Measurements from ENCODE around the gene CARNS1.

The CARNS1 gene

DNA sequence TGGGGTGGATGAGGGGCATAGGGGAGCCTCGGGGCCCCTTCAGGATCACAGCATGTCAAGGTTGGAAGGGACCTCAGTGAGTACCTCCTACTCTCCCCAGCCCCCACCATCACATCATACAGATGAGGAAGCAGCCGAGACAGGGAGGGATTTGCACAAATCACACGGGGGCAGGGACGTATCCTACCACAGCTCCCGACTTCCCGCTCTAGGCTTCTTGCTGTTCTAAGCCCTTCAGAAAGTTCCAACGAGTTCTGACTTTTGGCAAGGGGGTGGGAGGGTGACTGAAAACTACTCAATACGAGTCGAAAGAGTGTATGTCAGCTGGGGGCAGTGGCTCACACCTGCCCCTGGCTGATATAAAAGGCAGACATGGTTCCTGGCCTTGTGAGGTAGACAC, 28.4 kb upstream of the CARNS1 start:
- no peak for DNase-seq (ENCODE audit: low spot score)
- TF ChIP-seq, protein P1, sequence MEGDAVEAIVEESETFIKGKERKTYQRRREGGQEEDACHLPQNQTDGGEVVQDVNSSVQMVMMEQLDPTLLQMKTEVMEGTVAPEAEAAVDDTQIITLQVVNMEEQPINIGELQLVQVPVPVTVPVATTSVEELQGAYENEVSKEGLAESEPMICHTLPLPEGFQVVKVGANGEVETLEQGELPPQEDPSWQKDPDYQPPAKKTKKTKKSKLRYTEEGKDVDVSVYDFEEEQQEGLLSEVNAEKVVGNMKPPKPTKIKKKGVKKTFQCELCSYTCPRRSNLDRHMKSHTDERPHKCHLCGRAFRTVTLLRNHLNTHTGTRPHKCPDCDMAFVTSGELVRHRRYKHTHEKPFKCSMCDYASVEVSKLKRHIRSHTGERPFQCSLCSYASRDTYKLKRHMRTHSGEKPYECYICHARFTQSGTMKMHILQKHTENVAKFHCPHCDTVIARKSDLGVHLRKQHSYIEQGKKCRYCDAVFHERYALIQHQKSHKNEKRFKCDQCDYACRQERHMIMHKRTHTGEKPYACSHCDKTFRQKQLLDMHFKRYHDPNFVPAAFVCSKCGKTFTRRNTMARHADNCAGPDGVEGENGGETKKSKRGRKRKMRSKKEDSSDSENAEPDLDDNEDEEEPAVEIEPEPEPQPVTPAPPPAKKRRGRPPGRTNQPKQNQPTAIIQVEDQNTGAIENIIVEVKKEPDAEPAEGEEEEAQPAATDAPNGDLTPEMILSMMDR (IDR thresholded peaks at IDR 0.05; ENCODE audit: extremely low read depth, missing control alignments): no peak

DNA sequence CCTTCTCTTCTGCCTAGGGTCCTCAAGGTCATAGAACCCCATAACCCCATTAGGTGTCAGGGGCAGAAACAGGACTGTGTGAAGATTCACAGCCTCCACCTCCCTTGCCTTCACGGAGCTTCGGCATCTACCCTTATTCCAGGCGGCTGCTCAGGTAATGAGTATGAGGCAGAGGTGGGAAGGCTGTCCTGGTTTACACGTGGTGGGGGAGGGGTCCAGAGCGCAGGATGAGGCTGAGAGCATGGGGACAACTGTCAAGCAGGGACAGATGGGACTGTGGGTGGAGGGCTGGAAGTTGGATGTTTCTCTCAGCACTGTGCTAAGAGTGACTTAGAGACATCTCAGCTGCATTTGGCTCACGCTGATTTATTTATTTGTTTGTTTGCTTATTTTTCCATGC, 28.0 kb upstream of the CARNS1 start:
- TF ChIP-seq, protein P1 (IDR thresholded peaks at IDR 0.05; ENCODE audit: extremely low read depth, missing control alignments): no peak
- no peak for DNase-seq (ENCODE audit: low spot score)

DNA sequence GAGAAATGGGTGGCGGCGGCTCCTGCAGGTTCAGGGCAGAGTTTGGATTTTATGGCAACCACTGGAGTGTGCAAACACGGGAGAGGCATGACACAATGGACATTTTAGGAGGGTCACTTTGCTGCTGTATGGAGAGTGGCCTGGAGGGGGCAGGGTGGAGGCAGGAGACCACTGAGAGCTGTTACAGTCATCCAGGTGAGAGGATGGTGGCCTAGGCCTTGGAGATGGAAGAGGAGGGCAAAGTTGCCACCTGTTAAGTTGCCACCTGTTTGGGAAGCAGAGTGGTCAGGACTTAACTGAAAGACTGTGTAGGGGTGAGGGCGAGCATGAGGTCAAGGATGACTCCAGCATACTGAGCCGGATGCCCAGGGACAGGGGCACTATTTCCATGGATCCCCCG, 26.0 kb upstream of the CARNS1 start:
- DNase-seq (ENCODE audit: low spot score): peak; percentile 70
- TF ChIP-seq, protein P1 (IDR thresholded peaks at IDR 0.05; ENCODE audit: extremely low read depth, missing control alignments): peak; percentile 64

DNA sequence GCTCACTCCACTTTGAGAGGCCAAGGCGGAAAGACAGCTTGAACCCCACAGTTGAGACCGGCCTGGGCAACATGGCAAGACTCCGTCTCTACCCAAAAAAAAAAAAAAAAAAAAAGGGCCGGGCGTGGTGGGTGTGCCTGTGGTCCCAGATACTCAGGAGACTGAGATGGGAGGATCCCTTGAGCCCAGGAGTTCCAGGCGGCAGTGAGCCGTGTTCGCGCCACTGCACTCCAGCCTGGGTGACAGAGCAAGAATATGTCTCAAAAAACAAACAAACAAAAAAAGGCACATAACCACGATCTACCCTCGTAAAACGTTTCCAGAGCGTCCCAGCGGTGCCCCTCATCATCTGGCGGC, 24.6 kb upstream of the CARNS1 start:
- no peak for DNase-seq (ENCODE audit: low spot score)
- TF ChIP-seq, protein P1 (IDR thresholded peaks at IDR 0.05; ENCODE audit: extremely low read depth, missing control alignments): no peak

DNA sequence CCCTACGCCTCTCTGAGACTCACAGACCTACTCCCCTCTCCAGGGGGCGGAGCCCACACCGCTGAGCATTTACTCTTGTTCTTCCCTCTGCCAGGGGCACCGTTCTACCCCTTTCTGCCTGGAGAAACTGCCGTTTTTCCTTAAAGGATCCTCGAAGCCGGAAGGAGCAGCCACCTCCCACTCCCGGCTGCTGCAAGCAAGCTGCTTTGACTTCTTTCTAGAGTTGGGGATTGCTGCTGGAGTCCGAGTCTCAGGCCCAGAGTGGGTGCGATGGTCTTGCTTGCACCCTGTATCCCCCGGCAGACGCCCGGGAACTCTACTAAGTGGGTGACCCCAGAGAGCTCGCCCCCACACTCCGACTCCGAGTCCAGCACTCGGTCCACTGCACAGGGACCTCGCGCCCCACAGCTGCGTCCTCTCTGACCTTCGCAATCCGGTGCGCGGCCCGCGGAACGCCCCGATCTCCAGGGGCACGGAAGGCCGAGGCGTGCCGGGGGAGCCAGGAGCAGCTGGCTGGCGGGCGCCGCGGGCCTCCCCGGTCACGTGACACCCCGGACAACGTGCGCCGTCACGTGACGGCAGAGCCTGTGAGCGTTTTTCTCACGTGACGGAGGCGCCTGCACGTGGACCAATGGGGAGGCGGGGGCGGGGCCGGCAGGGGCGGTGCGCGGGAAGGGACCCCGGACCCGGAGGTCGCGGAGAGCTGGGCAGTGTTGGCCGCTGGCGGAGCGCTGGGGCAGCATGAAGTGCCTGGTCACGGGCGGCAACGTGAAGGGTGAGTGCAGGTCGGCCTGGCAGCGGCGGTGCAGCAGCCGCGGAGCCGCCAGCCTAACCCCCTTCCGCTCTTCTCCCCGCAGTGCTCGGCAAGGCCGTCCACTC, 23.9 kb upstream of the CARNS1 start, which contains the start of gene RAD9A:
Gene RAD9A (plus strand): TSS at position 683 of the 879 bp plus-strand sequence. CDS start 59 bp downstream, at position 742.
- DNase-seq (ENCODE audit: low spot score): peak; percentile 98
- TF ChIP-seq, protein P1 (IDR thresholded peaks at IDR 0.05; ENCODE audit: extremely low read depth, missing control alignments): no peak

DNA sequence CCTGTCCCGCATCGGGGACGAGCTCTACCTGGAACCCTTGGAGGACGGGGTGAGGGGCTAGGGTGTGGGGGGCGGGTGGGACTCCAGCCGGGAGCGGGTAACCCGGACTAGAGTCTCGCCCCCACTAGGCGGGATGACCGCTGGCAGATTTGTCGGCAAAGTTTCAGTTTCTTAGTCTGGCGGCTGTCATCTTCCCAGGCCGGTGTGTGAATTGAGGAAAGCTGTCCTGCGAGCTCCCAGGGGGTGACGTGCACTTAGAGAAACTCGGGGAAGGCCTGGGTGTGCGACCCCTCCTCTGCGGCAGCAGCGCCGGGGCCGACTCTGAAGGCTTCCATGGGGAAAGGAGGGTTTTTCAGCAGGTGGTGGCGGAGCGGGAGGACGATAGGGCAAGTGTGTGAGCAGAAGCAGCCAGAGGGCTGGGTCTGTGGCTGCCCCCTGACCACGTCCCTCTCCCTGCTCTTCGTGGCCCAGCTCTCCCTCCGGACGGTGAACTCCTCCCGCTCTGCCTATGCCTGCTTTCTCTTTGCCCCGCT, 23.2 kb upstream of the CARNS1 start:
- peak; percentile 12 for DNase-seq (ENCODE audit: low spot score)
- TF ChIP-seq, protein P1 (IDR thresholded peaks at IDR 0.05; ENCODE audit: extremely low read depth, missing control alignments): no peak

DNA sequence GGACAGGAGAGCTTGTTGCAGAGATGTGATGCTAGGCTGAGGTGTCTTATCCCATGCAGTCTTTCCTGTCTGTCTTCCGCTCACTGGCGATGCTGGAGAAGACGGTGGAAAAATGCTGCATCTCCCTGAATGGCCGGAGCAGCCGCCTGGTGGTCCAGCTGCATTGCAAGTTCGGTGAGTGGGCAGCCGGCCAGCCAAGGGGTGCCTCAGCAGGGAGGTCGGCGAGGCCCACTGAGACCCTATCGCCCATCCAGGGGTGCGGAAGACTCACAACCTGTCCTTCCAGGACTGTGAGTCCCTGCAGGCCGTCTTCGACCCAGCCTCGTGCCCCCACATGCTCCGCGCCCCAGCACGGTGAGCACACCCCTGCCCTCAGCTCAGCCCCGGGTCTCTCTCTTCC, 22.0 kb upstream of the CARNS1 start:
- TF ChIP-seq, protein P1 (IDR thresholded peaks at IDR 0.05; ENCODE audit: extremely low read depth, missing control alignments): no peak
- DNase-seq (ENCODE audit: low spot score): no peak

All from GM20000 (cell line).